A673 (cell line): ENCODE data around the gene ITGB8. TPM values are rescaled to one million over a fixed set of nuclear protein-coding genes. Genes with fewer than 3 reads are reported as not detected.
"Not testable (repeated sequence)": the region's sequence is repeated elsewhere in the genome, so short reads cannot be mapped to it uniquely, and the experiment has no call there.

Source experiments
- BruUV-seq: library from RNA; stranded (reverse); fragments of 400-500 nt; replicated peaks from 2 replicates; lab custom pipeline; 2021; lab: Mats Ljungman, UMichigan
- CTCF ChIA-PET: fragments of 300-600 bp; sonication (Branson Sonifier 250); formaldehyde crosslinking; loops from one replicate; lab custom pipeline; 2022; ENCODE audit warnings: antibody characterized with exemption; lab: Charles Lee
- POLR2A ChIA-PET: fragments of 300-600 bp; sonication (Branson Sonifier 250); formaldehyde crosslinking; loops from one replicate; lab custom pipeline; 2022; ENCODE audit warnings: antibody characterized with exemption; ENCODE audit not compliant: low non-redundant PET; lab: Charles Lee
- DNase-seq: peaks from one replicate; pipeline ENCODE4 v3.0.0-alpha.2; 2015; ENCODE audit warnings: low spot score
- H3K27ac ChIP-seq: fragments of 200-600 bp; sonication (generic); 2 replicates; pipeline ENCODE4 v1.5.1; 2016; ENCODE audit warnings: mixed run types, low read depth, mild to moderate bottlenecking, mixed read lengths, antibody characterized with exemption, low read length; ENCODE audit not compliant: poor library complexity, severe bottlenecking
- H3K27me3 ChIP-seq: fragments of 200-600 bp; sonication (generic); replicated peaks from 2 replicates; pipeline ENCODE4 v1.6.1; 2017; ENCODE audit warnings: mixed run types, low read depth, mild to moderate bottlenecking, mixed read lengths, antibody characterized with exemption, low read length; ENCODE audit not compliant: insufficient read depth, poor library complexity
- H3K36me3 ChIP-seq: fragments of 200-600 bp; sonication (generic); 2 replicates; pipeline ENCODE4 v1.6.1; 2016; ENCODE audit warnings: mixed run types, mild to moderate bottlenecking, mixed read lengths, antibody characterized with exemption, low read length; ENCODE audit not compliant: insufficient read depth, poor library complexity, severe bottlenecking
- H3K4me1 ChIP-seq: fragments of 200-600 bp; sonication (generic); 2 replicates; pipeline ENCODE4 v1.6.1; 2017; ENCODE audit warnings: mixed run types, mild to moderate bottlenecking, mixed read lengths, antibody characterized with exemption, low read length; ENCODE audit not compliant: insufficient read depth, poor library complexity, severe bottlenecking
- H3K4me3 ChIP-seq: fragments of 200-600 bp; sonication (generic); 2 replicates; pipeline ENCODE4 v1.5.1; 2016; ENCODE audit warnings: low read depth, mixed run types, mild to moderate bottlenecking, mixed read lengths, low read length; ENCODE audit not compliant: poor library complexity, severe bottlenecking
- H3K9me3 ChIP-seq: fragments of 200-600 bp; sonication (generic); 2 replicates; pipeline ENCODE4 v1.6.1; 2016; ENCODE audit warnings: mixed run types, low read depth, mild to moderate bottlenecking, mixed read lengths, antibody characterized with exemption, low read length; ENCODE audit not compliant: poor library complexity, severe bottlenecking
- CTCF ChIP-seq: fragments of 300-800, 200-600 bp; sonication (generic); conservative IDR thresholded peaks from 2 replicates; pipeline ENCODE4 v1.5.1; 2017; ENCODE audit warnings: low read depth, mild to moderate bottlenecking, antibody characterized with exemption, low read length, moderate library complexity, mixed read lengths
- EZH2 ChIP-seq: fragments of 200-600 bp; sonication (generic); IDR thresholded peaks from 2 replicates; pipeline ENCODE4 v1.6.1; 2017; ENCODE audit warnings: borderline replicate concordance, low read depth, mild to moderate bottlenecking, mixed read lengths, antibody characterized with exemption, low read length; ENCODE audit not compliant: poor library complexity, severe bottlenecking
- intact Hi-C: fragments of 100-400 bp; cut with micrococcal nuclease; formaldehyde crosslinking; loops from one replicate; pipeline ENCODE4 v1.10.0; 2022; ENCODE audit not compliant: unreplicated experiment
- total RNA-seq: library from RNA; stranded (reverse); gene quantifications from 2 replicates; pipeline ENCODE4 v1.2.3, GENCODE V29; 2021

ITGB8 gene
- total RNA-seq, 1 experiment from 2014 or later, result 1.3 TPM

- Histone ChIP-seq H3K4me1 (no peaks in the 10 kb centered on the region), H3K4me3 (no peak overlapping the region), H3K9me3 (no peaks in the 10 kb centered on the region), H3K27ac (no peak overlapping the region), H3K36me3 (no peaks in the 10 kb centered on the region), H3K27me3 (no peaks in the 10 kb centered on the region)
- BruUV-seq, result no TSS peak
- DNase-seq, result no peak
- intact Hi-C loops, result no loop called here
- POLR2A ChIA-PET, result no interaction called here
- CTCF ChIA-PET, result no interaction called here
- TF ChIP-seq EZH2 (no peak), CTCF (no peak)
Measured at GRCh38 chr7:20388084-20388483, 57.4 kb downstream of the ITGB8 start.

- H3K4me3 ChIP-seq, H3K36me3 ChIP-seq, POLR2A ChIA-PET, intact Hi-C loops, DNase-seq, CTCF ChIA-PET, H3K9me3 ChIP-seq, H3K27ac ChIP-seq, H3K27me3 ChIP-seq, BruUV-seq, H3K4me1 ChIP-seq: not testable (repeated sequence)
Measured at GRCh38 chr7:20389192-20389591, 58.5 kb downstream of the ITGB8 start.

- no TSS peak for BruUV-seq
Measured at GRCh38 chr7:20393021-20393610, 62.4 kb downstream of the ITGB8 start.

More at GRCh38 chr7:20393021-20393610, 62.4 kb downstream of the ITGB8 start:
- no peaks in the 10 kb centered on the region for H3K9me3 ChIP-seq
- TF ChIP-seq CTCF (no peak), EZH2 (no peak)
- no peaks in the 10 kb centered on the region for H3K27me3 ChIP-seq
- H3K36me3 ChIP-seq, result no peaks in the 10 kb centered on the region
- no peak overlapping the region for H3K27ac ChIP-seq
- intact Hi-C loops, result no loop called here
- no peak for DNase-seq
- ChIA-PET POLR2A (no interaction called here), CTCF (no interaction called here)
- no peaks in the 10 kb centered on the region for H3K4me1 ChIP-seq
- no peak overlapping the region for H3K4me3 ChIP-seq
